Measurements from ENCODE around the gene SH3TC2.

The SH3TC2 gene

GRCh38 chr5:149011084-149011483 is 51.8 kb downstream of the SH3TC2 start:
- Histone ChIP-seq H3K9me3 (ENCODE audit: control insufficient read depth in 5 of 5, low read length in 5 of 5) (no peaks in the 10 kb centered on the region), H3K9ac (ENCODE audit: low read length in 5 of 5) (no peak overlapping the region)

DNA sequence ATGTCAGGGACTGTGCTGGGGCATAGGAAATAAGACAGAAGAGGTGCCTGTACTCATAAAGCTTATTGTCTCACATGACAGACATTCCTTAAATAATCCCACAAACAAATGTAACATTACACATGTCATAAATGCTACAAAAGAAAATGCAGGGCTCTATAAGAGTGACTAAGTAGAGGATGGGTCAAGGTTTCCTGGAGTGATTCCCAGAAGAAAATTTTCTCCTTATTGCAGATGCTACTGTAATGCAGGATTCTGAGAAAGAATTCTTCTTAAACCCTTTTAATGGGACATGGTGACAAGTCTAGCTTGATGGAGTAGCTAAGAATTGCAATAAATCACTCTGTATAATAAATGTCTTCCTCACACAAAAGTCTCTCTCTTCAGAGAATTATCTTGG is 55.7 kb downstream of the SH3TC2 start:
- no peak overlapping the region for H3K9ac ChIP-seq (ENCODE audit: low read length in 5 of 5)
- peaks cover 0 to 3% (median 0%) of the 10 kb centered on the region in 5 donors for H3K36me3 ChIP-seq (ENCODE audit: control insufficient read depth in 5 of 5, insufficient read depth in 5 of 5, low read length in 5 of 5)
- H3K27me3 ChIP-seq (ENCODE audit: control insufficient read depth in 5 of 5, insufficient read depth in 4 of 5, low read length in 5 of 5) = no peaks in the 10 kb centered on the region
- peaks cover 0 to under 1% (median 0%) of the 10 kb centered on the region in 5 donors for H3K4me1 ChIP-seq (ENCODE audit: control insufficient read depth in 5 of 5, insufficient read depth in 5 of 5, low read length in 5 of 5)
- H3K9me3 ChIP-seq (ENCODE audit: control insufficient read depth in 5 of 5, low read length in 5 of 5) = no peaks in the 10 kb centered on the region
- H3K4me3 ChIP-seq (ENCODE audit: low read depth in 1 of 5, low read length in 5 of 5) = no peak overlapping the region
- no peak overlapping the region for H3K27ac ChIP-seq (ENCODE audit: low read depth, low read length)

More at GRCh38 chr5:149011084-149011483, 51.8 kb downstream of the SH3TC2 start:
- H3K4me1 ChIP-seq (ENCODE audit: control insufficient read depth in 5 of 5, insufficient read depth in 5 of 5, low read length in 5 of 5) = peaks cover 0 to 10% (median 0%) of the 10 kb centered on the region in 5 donors
- H3K36me3 ChIP-seq (ENCODE audit: control insufficient read depth in 5 of 5, insufficient read depth in 5 of 5, low read length in 5 of 5) = peaks cover 0 to 3% (median 0%) of the 10 kb centered on the region in 5 donors
- no peak overlapping the region for H3K27ac ChIP-seq (ENCODE audit: low read depth, low read length)
- H3K4me3 ChIP-seq (ENCODE audit: low read depth in 1 of 5, low read length in 5 of 5) = no peak overlapping the region
- no peaks in the 10 kb centered on the region for H3K27me3 ChIP-seq (ENCODE audit: control insufficient read depth in 5 of 5, insufficient read depth in 4 of 5, low read length in 5 of 5)

GRCh38 chr5:149006426-149006825 is 56.4 kb downstream of the SH3TC2 start:
- peaks cover 0 to 3% (median 0%) of the 10 kb centered on the region in 5 donors for H3K36me3 ChIP-seq (ENCODE audit: control insufficient read depth in 5 of 5, insufficient read depth in 5 of 5, low read length in 5 of 5)
- H3K27me3 ChIP-seq (ENCODE audit: control insufficient read depth in 5 of 5, insufficient read depth in 4 of 5, low read length in 5 of 5) = no peaks in the 10 kb centered on the region
- H3K9ac ChIP-seq (ENCODE audit: low read length in 5 of 5) = no peak overlapping the region
- H3K27ac ChIP-seq (ENCODE audit: low read depth, low read length) = no peak overlapping the region
- no peaks in the 10 kb centered on the region for H3K9me3 ChIP-seq (ENCODE audit: control insufficient read depth in 5 of 5, low read length in 5 of 5)
- H3K4me3 ChIP-seq (ENCODE audit: low read depth in 1 of 5, low read length in 5 of 5) = no peak overlapping the region
- peaks cover 0 to 3% (median 0%) of the 10 kb centered on the region in 5 donors for H3K4me1 ChIP-seq (ENCODE audit: control insufficient read depth in 5 of 5, insufficient read depth in 5 of 5, low read length in 5 of 5)

DNA sequence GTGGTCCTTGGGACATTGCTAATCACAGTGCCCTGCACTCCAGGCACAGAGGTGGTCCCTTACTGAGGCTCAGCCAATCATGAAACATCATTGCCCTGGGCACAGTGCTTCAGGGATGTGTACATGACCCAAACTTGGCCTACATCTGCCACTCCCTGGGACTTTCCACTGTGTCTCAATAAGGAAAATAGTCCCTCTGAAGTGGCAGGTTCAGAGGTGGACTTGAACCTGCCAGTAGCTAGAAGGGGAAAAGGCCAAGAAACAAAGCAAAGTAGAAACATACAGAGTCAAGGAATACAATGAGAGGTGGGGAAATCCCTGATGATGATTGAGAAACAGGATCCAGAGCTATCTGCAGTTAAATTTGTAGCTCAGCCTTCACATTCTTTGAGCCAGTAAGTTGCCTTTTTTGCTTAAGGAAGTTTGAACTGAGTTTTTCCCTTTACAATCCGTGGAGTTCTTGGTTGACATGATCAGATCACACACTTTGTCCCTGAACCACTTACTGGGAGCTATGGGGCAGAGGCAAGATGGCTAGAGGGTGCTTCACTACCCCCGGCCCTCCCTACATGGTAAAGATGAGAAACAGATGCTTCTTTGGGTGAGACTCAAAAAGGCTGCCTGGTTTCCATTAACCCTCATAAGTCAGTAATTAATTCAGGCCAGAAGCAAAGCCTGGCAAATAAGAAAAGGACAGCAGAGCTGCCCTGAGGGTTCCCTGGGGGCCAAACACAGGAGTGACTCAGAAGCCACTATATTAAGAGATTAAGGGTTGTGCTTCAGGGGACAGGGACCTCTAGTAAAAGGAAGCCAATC is 57.6 kb downstream of the SH3TC2 start:
- no peak overlapping the region for H3K4me3 ChIP-seq (ENCODE audit: low read depth in 1 of 5, low read length in 5 of 5)
- no peak overlapping the region for H3K27ac ChIP-seq (ENCODE audit: low read depth, low read length)
- H3K9me3 ChIP-seq (ENCODE audit: control insufficient read depth in 5 of 5, low read length in 5 of 5) = no peaks in the 10 kb centered on the region
- H3K27me3 ChIP-seq (ENCODE audit: control insufficient read depth in 5 of 5, insufficient read depth in 4 of 5, low read length in 5 of 5) = no peaks in the 10 kb centered on the region
- H3K9ac ChIP-seq (ENCODE audit: low read length in 5 of 5) = no peak overlapping the region
- peaks cover 0 to 3% (median 0%) of the 10 kb centered on the region in 5 donors for H3K4me1 ChIP-seq (ENCODE audit: control insufficient read depth in 5 of 5, insufficient read depth in 5 of 5, low read length in 5 of 5)
- H3K36me3 ChIP-seq (ENCODE audit: control insufficient read depth in 5 of 5, insufficient read depth in 5 of 5, low read length in 5 of 5) = peaks cover 0 to 3% (median 0%) of the 10 kb centered on the region in 5 donors

- peaks cover 0 to 3% (median 0%) of the 10 kb centered on the region in 5 donors for H3K36me3 ChIP-seq (ENCODE audit: control insufficient read depth in 5 of 5, insufficient read depth in 5 of 5, low read length in 5 of 5)
- H3K9ac ChIP-seq (ENCODE audit: low read length in 5 of 5) = no peak overlapping the region
- no peak overlapping the region for H3K4me3 ChIP-seq (ENCODE audit: low read depth in 1 of 5, low read length in 5 of 5)
- H3K27ac ChIP-seq (ENCODE audit: low read depth, low read length) = no peak overlapping the region
- H3K27me3 ChIP-seq (ENCODE audit: control insufficient read depth in 5 of 5, insufficient read depth in 4 of 5, low read length in 5 of 5) = no peaks in the 10 kb centered on the region
- H3K4me1 ChIP-seq (ENCODE audit: control insufficient read depth in 5 of 5, insufficient read depth in 5 of 5, low read length in 5 of 5) = peaks cover 0 to 3% (median 0%) of the 10 kb centered on the region in 5 donors
- H3K9me3 ChIP-seq (ENCODE audit: control insufficient read depth in 5 of 5, low read length in 5 of 5) = no peaks in the 10 kb centered on the region
These were observed 58.3 kb downstream of the SH3TC2 start for GRCh38 chr5:149004559-149004958.

DNA sequence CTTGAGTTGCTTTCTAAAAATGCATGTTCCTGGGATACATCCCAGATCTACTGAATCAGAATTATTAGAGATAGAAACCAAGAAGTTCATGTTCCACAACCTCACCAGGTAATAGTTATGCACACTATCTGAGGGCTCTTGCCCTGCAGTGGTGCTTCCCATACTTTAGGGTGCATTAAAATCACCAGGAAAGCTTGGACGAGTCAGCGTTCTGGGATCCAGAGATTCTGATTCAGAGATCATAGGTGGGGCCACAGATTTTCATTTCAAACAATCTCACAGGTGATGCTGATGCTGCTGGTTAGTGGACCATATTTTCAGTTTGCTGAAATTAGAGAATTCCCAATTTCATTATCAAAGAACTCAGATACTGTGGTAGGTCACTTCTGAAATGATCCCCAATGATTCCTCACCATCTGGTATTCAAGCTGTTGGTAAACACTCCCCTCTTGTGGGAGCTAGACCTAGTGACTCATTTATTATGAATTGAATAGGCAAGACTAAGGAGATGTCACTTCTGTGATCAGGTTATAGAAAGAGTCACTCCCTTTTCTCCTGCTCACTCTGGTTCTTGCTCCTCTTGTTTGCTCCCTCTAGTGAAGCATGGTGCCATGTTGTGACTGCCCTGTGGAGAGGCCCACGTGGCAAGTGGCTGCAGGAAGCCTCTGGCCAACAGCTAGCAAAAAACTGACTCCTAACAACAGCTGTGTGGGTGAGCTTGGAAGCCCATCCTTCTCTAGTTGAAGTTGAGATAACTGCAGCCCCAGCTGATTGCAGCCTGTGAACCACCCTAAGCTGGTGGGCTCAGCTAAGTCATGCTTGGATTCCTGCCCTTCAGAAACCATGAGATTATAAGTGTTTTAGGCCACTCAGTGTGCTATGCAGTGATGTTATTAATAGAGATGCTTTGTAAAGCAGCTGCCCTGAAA is 59.8 kb downstream of the SH3TC2 start:
- Histone ChIP-seq H3K9ac (ENCODE audit: low read length in 5 of 5) (no peak overlapping the region), H3K4me3 (ENCODE audit: low read depth in 1 of 5, low read length in 5 of 5) (no peak overlapping the region), H3K27me3 (ENCODE audit: control insufficient read depth in 5 of 5, insufficient read depth in 4 of 5, low read length in 5 of 5) (no peaks in the 10 kb centered on the region), H3K27ac (ENCODE audit: low read depth, low read length) (no peak overlapping the region), H3K36me3 (ENCODE audit: control insufficient read depth in 5 of 5, insufficient read depth in 5 of 5, low read length in 5 of 5) (peaks cover 0 to 3% (median 0%) of the 10 kb centered on the region in 5 donors), H3K9me3 (ENCODE audit: control insufficient read depth in 5 of 5, low read length in 5 of 5) (no peaks in the 10 kb centered on the region), H3K4me1 (ENCODE audit: control insufficient read depth in 5 of 5, insufficient read depth in 5 of 5, low read length in 5 of 5) (peaks cover 0 to 3% (median 0%) of the 10 kb centered on the region in 5 donors)

DNA sequence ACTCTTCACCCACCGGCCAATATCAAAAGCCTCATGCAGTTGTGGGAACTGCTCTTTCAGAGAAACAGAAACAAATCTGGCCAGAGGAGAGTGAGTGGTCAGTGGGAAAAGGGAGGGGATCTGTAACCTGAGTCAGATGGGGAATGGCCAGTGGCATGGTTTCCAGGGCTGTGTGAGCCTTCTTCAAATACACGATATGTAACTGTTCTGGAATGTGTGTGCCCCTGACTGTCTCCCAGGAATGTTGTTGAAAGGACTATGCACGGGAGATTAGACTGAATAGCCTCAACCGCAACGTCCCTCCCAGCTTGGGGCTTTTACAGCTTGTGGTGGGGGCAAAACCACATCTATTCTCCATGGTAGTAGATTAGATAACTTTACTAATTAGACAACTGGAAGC is 60.8 kb downstream of the SH3TC2 start:
- peaks cover 0 to 4% (median 0%) of the 10 kb centered on the region in 5 donors for H3K4me1 ChIP-seq (ENCODE audit: control insufficient read depth in 5 of 5, insufficient read depth in 5 of 5, low read length in 5 of 5)
- peaks cover 0 to 3% (median 0%) of the 10 kb centered on the region in 5 donors for H3K36me3 ChIP-seq (ENCODE audit: control insufficient read depth in 5 of 5, insufficient read depth in 5 of 5, low read length in 5 of 5)
- no peaks in the 10 kb centered on the region for H3K27me3 ChIP-seq (ENCODE audit: control insufficient read depth in 5 of 5, insufficient read depth in 4 of 5, low read length in 5 of 5)
- no peaks in the 10 kb centered on the region for H3K9me3 ChIP-seq (ENCODE audit: control insufficient read depth in 5 of 5, low read length in 5 of 5)
- no peak overlapping the region for H3K4me3 ChIP-seq (ENCODE audit: low read depth in 1 of 5, low read length in 5 of 5)
- no peak overlapping the region for H3K9ac ChIP-seq (ENCODE audit: low read length in 5 of 5)
- H3K27ac ChIP-seq (ENCODE audit: low read depth, low read length) = no peak overlapping the region

DNA sequence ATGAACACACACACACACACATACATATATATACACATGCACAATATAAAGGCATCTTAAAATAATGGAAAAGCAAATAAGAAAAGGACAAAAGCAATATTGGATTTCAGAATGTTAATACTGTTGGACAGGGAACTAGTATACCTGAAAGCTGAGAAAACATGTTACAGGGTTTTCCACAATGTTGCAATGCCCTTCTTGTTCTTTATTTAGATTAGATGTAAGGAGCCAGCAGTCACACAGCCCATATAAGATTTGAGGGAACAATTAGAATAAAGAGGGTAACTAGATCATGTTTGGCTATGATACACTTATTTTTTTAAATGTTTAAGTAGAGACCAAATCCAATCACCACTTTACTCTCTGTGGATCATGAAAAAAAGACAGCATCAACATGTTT is 61.7 kb downstream of the SH3TC2 start:
- H3K4me3 ChIP-seq (ENCODE audit: low read depth in 1 of 5, low read length in 5 of 5) = no peak overlapping the region
- no peaks in the 10 kb centered on the region for H3K9me3 ChIP-seq (ENCODE audit: control insufficient read depth in 5 of 5, low read length in 5 of 5)
- no peak overlapping the region for H3K27ac ChIP-seq (ENCODE audit: low read depth, low read length)
- peaks cover 0 to 13% (median 7%) of the 10 kb centered on the region in 5 donors for H3K4me1 ChIP-seq (ENCODE audit: control insufficient read depth in 5 of 5, insufficient read depth in 5 of 5, low read length in 5 of 5)
- no peaks in the 10 kb centered on the region for H3K27me3 ChIP-seq (ENCODE audit: control insufficient read depth in 5 of 5, insufficient read depth in 4 of 5, low read length in 5 of 5)
- no peak overlapping the region for H3K9ac ChIP-seq (ENCODE audit: low read length in 5 of 5)
- H3K36me3 ChIP-seq (ENCODE audit: control insufficient read depth in 5 of 5, insufficient read depth in 5 of 5, low read length in 5 of 5) = no peaks in the 10 kb centered on the region

DNA sequence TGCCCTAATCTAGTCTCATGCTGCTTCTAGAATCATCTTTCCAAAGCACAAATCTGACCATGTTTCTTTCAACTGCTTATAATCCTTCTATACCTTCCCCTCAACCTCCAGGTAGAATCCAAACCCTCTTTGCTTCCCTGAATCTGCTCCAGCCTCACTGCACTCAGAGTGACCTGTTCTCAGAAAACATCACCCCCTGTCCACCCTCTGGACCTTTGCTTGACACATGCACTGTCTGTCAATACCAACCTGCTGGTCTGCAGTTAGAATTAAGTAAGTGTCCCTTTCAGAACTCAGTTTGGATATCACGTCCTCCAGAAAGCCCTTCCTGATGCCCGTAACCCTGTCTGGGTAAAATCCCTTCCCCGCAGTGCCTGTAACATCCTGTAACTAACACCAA is 63.1 kb downstream of the SH3TC2 start:
- H3K9me3 ChIP-seq (ENCODE audit: control insufficient read depth in 5 of 5, low read length in 5 of 5) = no peaks in the 10 kb centered on the region
- no peak overlapping the region for H3K9ac ChIP-seq (ENCODE audit: low read length in 5 of 5)
- no peak overlapping the region for H3K4me3 ChIP-seq (ENCODE audit: low read depth in 1 of 5, low read length in 5 of 5)
- H3K36me3 ChIP-seq (ENCODE audit: control insufficient read depth in 5 of 5, insufficient read depth in 5 of 5, low read length in 5 of 5) = no peaks in the 10 kb centered on the region
- H3K27ac ChIP-seq (ENCODE audit: low read depth, low read length) = no peak overlapping the region
- peaks cover 0 to 20% (median 15%) of the 10 kb centered on the region in 5 donors for H3K4me1 ChIP-seq (ENCODE audit: control insufficient read depth in 5 of 5, insufficient read depth in 5 of 5, low read length in 5 of 5)
- no peaks in the 10 kb centered on the region for H3K27me3 ChIP-seq (ENCODE audit: control insufficient read depth in 5 of 5, insufficient read depth in 4 of 5, low read length in 5 of 5)
